ENCODE data around the gene PNMT.
A peak's percentile ranks its signal among the peaks of the same experiment; 100 is the strongest.

PNMT gene

DNA sequence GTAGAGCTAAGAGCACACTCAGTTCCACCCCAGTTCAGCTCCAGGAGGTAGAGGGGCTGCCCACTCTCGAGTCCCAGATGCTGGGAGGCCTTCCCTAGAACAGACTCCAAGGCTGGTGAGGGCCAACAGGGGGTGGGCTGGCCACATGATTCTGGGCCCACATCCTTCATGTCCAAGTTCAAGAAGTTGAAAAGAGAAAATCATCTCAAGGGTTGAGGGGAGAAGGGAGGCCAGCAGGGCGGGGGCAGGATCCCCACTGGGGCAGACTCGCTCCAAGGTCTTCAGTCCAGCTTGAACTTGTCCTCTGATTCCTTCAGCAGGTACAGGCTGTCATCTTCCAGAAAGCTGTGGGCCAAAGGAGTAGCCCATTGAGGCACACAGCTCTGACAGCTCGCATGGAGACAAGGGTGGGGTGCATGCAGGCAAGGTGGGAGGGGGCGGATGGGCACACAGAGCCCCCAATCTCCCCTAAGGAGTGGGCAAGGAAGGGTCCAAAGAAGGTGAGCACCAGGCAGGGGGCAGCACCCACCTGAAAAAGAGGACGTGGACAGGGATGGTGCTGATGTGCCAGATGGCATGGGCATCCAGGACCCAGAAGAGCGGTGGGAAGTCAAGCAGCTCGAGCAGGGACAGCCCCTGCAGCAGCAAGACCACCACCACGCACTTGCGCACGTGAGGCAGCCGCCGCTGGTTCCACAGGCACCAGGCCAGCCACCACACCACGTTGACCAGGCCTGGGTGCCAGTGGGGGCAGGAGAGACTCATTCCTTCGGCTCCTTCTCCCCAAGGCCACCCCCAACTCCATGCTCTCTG lies 4.5 kb downstream of the PNMT start:
- DNase-seq: no peak

DNA sequence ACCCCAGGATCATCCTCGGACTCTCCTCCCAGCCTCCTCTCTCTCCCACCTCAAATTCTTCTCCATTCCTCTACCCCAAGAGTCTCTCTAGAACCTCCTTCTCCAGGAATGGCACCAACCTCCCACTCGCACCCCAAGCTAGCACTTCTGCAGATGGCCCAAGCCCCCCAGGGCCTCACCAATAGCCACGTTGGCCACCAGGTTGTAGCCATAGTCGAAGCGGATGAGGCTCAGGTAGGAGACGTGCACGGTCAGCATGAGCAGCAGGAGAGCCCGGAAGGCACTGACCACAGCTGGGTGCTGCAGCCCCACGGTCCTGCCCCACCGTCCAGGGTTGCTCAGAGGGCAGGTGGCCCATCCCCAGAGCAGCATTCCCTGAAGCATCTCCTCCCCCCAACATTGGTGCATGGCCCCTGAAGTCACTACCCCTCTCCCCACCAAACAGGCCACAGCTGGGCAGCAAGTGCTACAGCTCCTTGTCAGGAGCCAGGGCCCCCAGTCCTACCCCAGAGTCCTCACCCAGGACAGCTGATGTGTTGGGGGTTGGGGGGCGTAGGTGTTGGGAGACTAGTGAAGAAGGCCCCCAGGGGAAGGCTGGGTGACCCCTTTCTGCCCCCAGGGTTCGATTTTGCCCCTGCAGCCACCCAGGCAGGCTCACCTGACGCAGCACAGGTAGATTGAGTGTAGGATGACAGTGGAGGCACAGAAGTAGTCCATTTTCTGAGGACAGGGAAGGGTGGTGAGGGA lies 5.3 kb downstream of the PNMT start:
- no peak for DNase-seq

DNA sequence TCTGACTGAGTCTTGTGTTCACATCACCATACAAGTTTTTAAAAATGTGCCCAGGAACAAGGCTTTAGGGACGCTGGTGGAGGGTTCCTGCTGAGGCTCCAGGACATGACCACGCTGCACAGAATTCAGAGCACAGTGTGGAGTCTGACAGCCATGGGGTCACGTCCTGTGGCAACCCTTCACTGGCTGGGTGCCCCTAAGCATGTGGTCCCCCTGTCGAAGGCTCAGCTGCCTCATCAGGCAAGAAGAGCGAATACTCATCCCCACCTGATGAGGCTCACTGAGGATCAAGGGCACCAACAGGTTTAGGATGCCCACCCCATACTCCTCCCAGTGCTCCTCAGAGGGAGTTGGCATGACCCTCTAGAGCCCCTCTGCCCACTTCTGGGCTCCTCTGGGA lies 5.9 kb downstream of the PNMT start:
- DNase-seq: no peak

DNA sequence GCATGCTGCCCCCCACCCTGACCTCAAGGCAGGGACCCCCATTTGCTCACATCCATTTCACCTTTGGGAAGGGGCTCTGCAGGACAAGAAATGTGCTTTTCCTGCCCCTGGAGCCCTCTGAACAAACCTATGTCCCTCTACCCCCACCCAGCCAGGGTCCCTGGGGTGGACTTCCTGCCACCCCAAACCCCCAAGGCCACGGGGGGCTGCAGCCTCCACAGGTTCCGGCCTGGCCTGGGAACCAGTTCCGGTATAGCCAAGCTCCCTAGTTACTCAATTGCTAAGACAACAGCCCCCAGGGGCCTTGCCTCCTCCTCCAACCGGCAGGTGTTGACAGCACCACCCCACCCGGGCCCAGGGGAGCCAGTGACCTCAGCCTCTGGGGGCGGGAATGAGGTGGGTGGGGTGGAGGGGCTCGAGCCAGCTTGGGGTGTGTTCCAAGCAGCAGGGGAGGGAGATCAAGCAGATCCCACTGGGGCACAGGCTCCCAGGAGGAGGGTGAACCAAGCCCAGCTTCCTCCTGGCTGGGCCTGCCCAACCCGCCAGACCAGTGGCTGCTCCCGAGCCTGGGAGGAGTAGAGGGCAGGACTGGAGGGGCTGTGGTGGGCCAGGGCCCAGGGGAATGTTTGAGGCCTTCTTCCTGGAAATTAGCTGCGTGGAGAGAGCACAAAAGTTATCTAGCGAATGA lies 6.6 kb downstream of the PNMT start:
- DNase-seq: no peak

DNA sequence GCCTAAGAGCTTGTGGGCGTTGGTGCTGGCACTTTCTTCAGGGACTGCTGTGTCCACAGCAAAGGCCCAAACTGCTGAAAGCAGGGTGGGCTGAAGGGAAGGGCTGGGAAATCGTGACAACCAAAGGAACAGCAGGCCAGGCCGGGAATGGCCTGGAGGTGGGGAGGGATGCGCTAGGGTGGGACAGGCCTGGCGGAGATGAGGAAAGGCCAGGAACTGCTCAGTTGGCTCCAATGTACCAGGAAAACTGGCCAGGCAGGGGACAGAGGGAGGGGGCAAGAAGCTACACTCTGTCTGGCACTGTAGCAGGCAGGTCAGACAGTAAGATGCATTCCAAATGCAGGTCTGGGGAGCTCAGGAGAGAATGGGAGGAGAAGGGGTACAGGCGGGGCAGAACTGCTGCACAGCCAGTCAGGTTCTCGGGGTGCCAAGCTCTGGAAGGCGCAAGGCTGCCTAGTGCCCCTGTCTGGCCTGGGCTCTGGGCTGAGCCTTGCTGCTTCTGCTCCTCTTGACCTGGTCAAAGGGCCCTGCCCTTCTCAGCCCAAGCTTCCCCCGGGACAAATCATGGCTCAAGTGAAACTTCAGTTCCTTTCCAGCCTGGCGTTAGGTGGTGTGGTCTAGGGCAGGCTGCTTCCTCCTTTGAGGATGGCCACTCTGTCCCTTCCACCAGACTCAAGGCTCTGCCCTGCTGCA lies 7.3 kb downstream of the PNMT start:
- no peak for DNase-seq

DNA sequence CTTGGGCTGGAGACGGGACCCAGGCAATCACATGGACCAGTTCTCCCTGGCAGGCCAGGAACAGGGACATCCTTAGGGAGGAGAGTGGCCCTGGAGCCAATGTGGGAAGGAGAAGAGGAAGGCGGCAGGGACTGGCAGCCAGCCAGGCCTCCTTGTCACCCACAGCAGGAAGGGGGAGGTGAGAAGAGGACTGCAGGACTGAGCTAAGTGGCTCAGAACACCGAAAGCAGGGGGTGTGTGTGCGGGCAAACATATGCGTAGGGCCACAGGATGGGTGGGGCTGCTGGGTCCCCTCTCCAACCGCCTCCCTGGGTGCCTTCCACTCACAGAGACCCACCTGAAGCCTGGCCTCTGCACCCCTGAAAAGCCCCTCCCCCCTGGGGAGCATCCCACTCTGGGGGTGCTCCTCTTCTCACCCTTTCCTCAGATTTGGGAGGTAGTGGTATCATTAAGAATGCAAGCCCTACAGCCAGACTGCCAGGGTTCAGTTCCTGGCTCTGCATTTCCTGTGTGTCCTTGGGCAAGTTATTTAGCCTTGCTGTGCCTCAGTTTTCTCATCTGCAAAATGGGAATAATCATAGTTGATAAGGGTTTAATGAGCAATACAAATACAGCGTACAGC lies 8.1 kb downstream of the PNMT start:
- DNase-seq: peak; percentile 88

DNA sequence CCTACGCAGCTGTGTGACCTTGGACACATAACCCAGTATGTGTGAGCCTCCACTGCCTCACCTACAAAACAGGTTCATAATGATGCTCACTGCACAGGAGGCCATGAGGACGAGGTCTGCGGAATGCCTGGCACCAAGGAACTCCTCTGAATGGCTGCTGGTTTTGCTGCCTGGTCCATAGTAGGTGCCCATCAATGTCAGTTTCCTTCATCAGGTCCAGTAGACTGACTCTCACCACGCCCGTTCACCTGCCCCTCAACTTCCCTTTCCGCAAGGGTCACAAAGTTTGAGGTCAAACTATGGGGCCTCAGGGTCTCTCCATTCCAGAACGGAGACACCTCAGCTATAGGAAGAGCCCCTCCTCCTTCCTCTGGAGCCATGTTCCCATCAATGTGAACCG lies 8.8 kb downstream of the PNMT start:
- DNase-seq: no peak

DNA sequence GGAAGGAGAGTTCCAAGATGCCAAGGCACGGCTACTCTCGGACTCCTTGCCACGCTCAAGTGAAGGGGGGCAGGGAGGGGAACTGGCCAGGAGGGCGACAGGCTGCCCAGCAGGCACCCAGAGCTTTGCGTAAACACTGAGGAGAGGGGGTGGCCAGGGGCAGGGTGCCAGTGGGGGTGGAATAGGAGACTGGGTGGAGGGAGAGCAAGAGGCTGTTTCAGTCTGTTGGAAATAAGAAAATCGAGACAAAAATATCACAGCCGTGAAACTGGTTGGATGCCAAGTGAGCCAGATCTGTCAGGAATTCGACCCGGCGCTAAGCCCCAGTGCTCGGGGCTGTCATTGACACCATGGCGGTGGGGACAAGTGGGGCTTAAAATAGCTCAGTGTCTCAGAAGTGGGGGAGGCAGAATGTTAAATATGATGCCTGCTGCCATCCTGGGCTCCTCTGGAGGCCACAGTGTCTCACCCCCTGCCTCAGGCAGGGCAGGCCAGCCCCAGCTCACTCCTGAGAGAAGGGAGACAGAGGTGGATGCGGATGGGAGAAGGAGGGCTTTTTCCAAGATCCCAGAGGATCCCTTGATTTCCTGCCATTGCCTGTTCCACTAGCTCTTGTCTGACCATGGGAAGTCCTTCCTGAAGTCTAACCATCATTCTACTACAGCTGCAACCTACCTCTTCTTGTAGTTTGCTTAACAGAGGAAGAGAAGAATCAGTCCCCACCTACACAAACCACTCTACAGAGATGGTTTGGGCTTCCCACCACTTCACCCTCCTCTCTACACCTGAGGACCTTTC lies 9.5 kb downstream of the PNMT start:
- DNase-seq: peak; percentile 49

DNA sequence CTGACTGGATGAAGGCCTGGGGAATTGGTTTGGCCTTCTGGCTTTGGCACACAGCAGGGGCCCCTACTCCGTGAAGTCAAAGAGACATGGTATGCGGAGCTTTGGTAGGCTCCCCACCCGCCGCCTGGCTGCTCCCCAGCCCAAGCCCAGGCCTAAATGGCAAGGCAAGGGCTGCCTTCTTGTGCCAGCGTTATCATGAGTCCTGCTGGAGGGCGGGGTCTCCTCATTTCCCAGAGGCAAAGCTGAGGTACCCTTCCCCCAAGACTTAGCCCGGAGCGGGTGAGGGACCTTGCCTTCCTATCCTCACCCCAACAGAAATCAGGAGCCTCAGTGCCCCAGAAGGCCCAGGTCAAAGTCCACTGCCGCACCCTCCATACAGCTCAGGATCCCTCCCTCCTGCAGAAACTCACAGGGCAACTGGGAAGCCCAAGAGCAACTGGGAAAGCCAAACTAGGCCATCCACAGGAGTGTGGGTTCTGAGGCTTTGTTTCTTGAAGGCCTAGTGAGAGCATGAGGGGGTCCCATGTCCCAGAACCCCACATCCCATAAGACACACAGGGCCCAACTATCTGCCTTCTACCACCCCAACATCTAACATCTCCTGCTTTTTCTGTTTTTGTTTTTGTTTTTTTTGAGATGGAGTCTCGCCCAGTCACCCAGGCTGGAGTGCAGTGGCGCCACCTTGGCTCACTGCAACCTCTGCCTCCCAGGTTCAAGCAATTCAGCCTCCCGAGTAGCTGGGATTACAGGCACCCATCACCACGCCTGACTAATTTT lies 10.3 kb downstream of the PNMT start:
- DNase-seq: no peak

DNA sequence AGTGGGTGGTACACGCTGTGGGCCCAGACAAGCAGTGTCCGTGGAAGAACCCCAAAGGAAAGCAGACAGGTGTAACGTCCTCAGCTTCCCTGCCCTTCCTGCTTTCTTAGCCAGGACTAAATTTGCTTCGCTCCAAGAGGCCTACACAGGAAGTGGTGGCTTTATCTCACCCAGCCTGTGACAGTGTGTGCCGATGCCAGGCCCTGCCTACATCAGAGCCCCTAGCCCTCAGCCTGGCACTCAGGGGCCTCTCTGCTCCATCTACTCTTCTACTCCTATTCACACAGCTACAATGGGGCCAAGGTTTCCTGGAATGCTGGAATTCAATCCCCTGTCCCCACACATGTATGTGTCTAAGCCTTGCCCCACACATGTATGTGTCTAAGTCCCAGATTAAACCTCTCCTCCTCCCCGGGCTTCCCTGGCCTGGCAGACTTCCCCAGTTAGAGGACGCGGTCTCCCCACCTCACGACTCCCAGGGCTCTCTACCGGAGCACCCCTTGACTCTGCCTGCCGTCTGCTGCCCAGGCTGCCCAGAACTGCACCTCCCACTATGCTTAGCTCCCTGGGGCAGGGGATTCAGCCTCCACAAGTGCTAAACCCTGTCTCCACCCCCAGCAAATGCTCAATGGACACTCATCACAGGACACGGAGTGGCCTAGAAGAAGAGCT lies 11.4 kb downstream of the PNMT start:
- no peak for DNase-seq

DNA sequence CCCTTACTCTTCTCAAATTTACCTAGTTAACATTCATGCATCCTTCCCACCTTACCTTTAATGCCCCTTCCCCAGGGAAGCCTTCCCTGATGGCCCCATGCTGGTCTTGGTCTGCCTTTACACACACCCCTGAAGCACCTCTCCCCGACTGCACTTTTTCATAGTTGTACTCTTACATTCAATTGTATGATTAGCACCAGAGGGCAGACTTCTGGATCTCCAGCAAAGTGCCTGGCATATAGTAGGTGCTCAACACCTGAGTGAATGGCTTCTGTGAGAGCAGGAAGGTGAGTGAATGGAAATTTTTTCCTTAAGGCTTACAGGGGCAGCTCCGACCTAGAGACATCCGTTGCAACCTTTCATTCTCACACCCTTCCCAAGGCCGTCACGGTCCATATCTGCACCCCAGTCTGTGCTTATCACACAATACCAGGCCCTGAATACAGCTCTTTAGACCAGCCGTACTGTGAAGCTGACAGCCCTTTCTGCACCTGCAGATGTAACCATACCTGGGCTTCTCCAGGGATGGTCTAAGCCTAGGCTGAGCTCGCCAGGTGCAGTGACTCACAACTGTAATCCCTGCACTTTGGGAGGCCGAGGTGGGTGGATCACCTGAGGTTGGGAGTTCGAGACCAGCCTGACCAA lies 15.2 kb downstream of the PNMT start:
- no peak for DNase-seq

DNA sequence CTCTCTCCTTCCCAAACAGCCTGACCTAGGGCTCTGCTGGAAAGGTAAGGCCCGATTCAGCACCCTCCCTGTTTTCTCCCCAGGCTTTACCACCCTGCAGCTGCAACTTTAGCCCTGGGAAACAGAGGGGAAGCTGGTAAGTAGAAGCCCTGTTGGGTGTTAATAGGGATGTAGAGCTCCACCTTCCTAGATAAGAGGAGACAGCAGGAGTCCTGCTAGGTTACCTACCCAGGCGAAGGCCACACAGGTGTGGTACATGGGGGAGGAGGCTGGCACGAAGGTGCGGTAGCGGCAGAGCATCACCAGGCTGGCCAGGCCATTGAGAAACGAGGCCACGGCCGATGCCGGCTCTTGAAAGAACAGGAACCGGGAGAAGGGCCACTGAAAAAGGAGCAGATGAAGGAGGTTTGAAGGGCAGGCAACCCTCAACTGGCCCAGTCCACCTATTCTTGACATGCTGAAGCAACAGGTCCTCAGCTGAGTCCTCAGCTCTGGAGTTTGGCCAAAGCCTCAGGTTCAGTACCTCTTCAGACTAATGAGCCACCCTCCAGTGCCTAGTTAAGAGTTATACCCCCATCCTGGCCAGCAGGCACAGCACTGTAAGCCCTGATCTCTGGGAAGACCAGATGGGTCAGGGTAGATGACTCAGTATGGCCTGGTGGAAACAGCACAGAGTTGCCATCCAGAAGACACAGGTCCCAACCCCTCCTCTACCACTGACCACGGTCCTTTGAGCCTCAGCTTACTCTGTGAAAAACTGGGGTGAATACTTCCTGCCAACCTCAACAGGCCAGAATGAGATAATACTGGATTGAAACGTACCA lies 16.3 kb downstream of the PNMT start:
- peak; percentile 27 for DNase-seq

DNA sequence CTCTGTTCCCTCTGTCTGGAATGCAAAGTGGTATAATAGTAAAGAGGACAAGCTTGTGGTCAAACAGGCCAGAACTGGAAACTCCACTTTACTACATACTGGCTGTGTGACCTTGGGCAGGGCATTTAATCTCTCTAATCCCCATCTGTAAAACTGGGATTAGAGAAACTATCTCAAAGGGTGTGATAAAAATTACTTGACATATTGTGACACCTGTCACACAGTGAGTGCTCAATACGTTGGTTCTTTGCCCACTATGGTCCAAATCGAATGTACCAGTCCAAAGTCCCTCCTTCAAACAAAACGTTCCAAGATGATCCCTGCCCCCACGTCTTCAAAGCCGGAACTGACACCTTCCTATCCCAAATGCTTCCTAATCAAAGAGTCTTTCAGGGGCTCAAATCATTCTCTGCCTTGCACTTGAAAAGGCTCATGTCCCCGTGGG lies 18.9 kb downstream of the PNMT start:
- DNase-seq: no peak

DNA sequence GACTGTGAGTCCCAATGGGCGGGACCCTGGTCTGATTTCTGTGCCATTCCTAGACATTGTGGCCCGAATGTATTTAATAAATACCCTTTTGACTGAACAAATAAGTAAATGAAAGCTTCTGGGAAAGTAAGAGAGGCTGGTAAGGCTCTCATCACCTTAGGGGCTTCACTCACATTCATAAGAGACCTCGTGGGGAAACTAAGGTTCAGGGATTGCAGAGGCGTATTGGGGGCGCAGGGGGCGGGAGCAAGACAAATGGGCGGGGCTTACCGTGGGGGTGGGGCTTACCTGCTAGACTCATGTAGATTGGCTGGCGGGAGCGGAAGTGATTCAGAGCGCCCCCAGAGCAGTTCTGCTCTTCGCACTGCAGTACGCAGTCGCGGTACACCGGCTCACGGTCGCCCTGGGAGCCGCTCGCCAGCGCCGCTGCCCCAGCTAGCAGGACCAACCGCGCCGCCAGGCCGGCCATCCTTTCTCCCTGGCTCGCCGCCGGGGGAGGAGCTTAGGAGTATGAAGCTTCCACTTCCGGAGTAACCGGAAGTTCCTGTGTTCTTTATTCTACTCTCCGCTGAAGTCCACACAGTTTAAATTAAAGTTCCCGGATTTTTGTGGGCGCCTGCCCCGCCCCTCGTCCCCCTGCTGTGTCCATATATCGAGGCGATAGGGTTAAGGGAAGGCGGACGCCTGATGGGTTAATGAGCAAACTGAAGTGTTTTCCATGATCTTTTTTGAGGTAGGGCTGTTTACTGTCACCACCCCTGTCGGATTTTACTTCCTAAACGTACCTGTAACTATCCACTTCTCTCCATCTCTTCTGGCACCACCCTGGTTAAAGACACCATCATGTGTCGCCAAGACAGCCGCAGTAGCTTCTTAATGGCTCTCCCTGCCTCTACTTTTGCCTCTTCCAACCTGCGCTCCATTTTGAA lies 19.6 kb downstream of the PNMT start, which contains the start of gene PGAP3:
PGAP3 (minus strand) TSS at position 512 of the 929 bp plus-strand sequence; CDS start at position 469, 43 bp downstream.
- peak; percentile 82 for DNase-seq

DNA sequence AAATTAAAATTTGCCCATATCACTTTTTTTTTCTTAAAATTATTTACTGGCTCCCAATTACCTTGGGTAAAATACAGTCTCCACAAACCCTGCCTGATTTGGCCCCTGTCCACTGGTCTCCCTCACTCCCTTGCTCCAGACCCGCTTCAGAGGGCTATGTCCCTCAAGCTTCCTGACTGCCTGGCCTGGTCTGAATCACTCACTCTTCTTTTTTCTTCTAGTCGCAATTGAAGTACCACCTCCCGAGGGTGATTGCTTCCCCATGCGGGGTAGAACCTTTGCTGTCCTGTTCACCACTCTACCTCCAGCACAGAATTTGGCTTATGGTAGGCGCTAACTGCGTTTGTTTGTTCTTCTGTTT lies 20.2 kb downstream of the PNMT start:
- DNase-seq: no peak

DNA sequence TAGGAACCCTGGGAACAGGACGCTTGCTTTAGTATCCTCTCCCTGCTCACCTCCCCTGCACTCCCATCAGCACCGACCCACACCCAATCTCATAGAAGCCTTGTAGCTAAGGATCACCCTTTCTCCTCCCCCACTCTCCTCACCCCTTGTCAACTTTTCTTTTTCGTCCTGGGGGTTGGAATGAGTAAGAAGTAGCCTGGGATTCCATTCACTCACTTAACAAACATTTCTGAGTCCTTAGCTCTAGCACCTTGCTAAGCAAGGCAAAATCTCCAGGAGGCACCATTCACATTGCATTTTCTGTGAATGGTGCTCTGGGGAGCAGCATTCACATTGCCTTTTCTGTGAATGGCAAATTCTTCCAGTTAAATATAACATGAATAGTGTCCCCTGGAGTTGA lies 20.7 kb downstream of the PNMT start:
- DNase-seq: no peak

DNA sequence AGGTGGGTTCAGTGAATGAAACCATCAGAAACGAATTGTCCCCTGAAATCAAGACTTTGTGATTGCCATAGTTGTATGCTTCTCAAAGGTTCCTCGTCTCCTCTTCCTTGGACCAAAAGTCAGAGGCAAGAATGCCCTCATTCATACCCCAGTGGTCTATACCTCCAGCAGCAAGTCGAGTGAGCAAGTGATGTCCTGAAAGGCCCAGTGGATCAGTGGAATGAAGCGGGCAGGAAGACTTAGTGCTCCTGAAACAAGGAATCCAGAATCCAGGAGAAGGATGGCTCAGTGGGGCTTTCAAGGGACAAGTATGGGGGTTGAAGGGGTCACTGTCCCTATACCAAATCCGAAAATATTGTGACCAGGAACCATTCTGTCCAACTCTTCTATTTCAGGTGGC lies 26.3 kb downstream of the PNMT start:
- DNase-seq: no peak

DNA sequence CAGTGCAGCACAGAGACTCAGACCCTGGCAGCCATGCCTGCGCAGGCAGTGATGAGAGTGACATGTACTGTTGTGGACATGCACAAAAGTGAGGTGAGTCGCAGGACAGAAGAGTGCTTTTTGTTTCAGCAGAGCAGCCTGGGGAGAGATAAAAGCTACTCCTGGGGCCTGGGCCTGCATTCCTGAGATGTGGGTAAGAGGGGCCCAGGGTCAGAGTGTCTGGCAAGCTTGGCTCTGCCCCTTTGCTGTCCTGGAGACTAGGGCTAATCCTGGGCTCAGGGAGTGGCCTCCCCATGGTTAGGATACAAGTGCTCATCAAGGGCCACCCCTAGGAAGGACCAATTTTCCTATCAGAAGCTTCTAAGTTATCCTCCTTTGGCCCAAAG lies 26.8 kb downstream of the PNMT start:
- no peak for DNase-seq
